ENCODE data around the gene PCDHA10. TPM values are rescaled to one million over a fixed set of nuclear protein-coding genes. Genes with fewer than 3 reads are reported as not detected.
A peak's percentile ranks its signal among the peaks of the same experiment; 100 is the strongest.
"Not testable (repeated sequence)": the region's sequence is repeated elsewhere in the genome, so short reads cannot be mapped to it uniquely, and the experiment has no call there.

PCDHA10 gene
- total RNA-seq, 4 donors from 2014 or later, result 0.48 to 2.5 (median 1.5) TPM

GRCh38 chr5:140840978-140841962 lies 14.4 kb upstream of the PCDHA10 start, which contains the start of gene PCDHA8:
PCDHA8 (plus strand) TSS chr5:140841187; CDS start chr5:140841322, 135 bp downstream.
- ATAC-seq (ENCODE audit: low FRiP score) (no peak), DNase-seq (ENCODE audit: low spot score) (no peak)
- no peak for TF ChIP-seq CTCF (IDR thresholded peaks at IDR 0.05)

GRCh38 chr5:140842798-140843733 lies 12.6 kb upstream of the PCDHA10 start:
- ATAC-seq (ENCODE audit: low FRiP score), result no peak
- DNase-seq (ENCODE audit: low spot score), result no peak
- no peak for TF ChIP-seq CTCF (IDR thresholded peaks at IDR 0.05)

- DNase-seq (ENCODE audit: low spot score); ATAC-seq (ENCODE audit: low FRiP score): not testable (repeated sequence)
These were observed 7.3 kb upstream of the PCDHA10 start, which contains the start of gene PCDHA9 for GRCh38 chr5:140848139-140849102. PCDHA9 (plus strand) TSS chr5:140848382; CDS start chr5:140848496, 114 bp downstream.

- ATAC-seq (ENCODE audit: low FRiP score), result peak; percentile 19
- DNase-seq (ENCODE audit: low spot score), result not testable (repeated sequence)
These were observed 5.7 kb upstream of the PCDHA10 start for GRCh38 chr5:140849831-140850634.

- no peak for TF ChIP-seq CTCF (IDR thresholded peaks at IDR 0.05)
- ATAC-seq (ENCODE audit: low FRiP score) (no peak), DNase-seq (ENCODE audit: low spot score) (no peak)
These were observed 1.7 kb downstream of the PCDHA10 start for GRCh38 chr5:140857177-140857986.

- TF ChIP-seq CTCF (IDR thresholded peaks at IDR 0.05), result no peak
- DNase-seq (ENCODE audit: low spot score) (no peak), ATAC-seq (ENCODE audit: low FRiP score) (no peak)
These were observed 2.2 kb downstream of the PCDHA10 start for GRCh38 chr5:140857987-140858240.

All from omental fat pad (tissue), 4 donors.